T-helper 9 cell (primary cell): ENCODE results near the gene LAMA3.

Experiments
- DNase-seq: peaks from one replicate; pipeline ENCODE4 v3.0.0-alpha.2; 2020

The LAMA3 gene

DNA sequence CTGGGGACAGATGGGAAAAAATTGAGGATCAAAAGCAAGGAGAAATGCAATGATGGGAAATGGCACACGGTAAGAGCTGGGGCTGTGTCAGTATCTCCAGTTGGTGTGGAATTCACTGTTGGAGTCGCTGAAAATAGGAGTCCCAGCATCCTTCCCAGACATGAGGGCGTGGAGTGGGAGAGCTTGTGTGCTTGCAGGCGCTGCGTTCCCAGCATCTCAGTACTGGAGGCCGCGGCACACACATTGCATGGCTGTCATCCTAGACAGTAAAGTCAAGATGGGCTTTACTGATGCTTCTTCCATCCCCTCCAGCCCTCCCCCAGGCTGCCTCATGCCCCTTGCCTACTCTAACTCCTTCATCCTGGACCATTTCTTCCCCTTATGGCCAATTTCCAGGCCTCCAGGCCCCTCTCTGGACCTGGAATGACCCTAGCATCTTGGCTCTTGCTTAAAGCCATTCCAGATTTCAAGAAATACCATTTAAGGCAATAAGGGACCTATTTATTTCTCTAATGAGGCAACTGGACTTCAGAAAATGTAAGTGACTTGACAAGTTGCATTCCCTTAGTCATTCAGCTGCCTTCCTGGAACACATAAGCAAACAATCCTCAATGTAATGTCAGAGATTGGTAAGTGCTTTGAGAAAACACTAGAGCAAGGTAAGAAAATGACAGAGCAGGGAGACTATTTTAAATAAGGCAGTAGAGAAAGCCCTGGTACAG lies 254.8 kb downstream of the LAMA3 start:
- DNase-seq = no peak

DNA sequence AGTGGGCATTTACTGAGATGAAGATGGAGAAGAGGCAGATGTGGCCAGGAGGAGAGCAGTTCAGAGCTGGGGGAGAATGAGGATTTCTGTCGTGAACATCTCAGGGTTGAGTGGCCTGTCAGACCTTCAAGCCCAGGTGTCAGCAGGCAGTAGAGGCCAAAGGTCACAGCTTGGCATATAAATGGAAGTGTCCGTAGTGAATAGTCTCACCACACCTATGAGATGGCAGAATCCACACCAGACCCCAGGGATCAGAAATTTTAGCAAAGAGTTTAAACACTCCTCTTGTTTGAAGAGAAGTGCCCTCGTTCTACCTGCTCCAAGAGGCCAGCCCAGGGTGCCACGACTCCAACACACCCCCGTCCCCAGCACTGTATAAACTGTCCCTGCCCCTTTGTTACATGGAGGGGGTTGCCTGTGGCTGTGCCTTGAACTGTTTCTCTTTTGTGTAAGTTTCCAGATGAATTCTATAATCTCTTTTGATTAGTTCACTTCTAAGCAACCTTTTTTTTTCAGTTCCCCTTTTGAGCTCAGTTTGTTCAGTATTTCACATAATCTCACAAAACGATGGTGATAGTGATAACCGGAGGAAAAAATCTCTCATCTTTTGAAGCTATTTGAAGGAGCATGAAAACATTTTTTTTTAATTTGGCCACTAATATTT lies 256.3 kb downstream of the LAMA3 start:
- no peak for DNase-seq

- DNase-seq = no peak
Observed at GRCh38 chr18:23949863-23950262, 260.6 kb downstream of the LAMA3 start.

- DNase-seq = no peak
Observed at GRCh38 chr18:23950644-23951043, 261.4 kb downstream of the LAMA3 start.

GRCh38 chr18:23951206-23951605 lies 262.0 kb downstream of the LAMA3 start:
- DNase-seq = no peak

DNA sequence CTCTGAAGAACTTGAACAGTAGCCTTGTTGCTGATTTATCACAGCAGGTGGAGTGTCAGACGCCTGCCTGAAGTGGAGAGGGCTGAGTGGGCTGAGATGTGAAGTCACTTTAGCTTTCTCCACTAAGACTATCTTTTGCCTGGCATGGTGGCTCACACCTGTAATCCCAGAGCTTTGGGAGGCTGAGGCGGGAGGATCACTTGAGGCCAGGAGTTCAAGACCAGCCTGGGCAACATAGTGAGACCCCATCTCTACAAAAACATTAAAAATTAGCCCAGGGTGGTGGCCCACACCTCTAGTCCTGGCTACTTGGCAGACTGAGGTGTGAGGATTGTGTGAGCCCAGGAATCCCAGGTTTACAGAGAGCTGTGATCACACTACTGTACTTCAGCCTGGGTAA lies 264.7 kb downstream of the LAMA3 start:
- no peak for DNase-seq

DNA sequence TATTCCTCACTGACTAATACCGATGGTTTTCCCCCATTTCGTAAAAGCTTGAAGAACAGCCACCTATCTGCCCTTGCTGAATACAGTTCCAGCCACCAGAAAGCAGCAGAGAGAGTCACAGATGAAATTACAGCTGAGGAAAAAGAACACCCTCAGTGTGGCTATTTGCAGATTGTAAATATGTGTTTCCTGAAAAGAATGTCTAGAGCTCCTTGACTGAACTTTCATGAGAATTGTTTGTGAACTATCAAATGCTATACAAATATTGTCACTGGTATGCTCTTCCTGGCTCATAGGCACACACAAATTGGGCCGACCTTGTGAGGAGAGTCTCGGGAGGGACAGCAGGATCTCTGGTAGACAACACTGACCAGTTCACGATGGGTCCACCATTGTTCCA lies 267.2 kb downstream of the LAMA3 start:
- no peak for DNase-seq

DNA sequence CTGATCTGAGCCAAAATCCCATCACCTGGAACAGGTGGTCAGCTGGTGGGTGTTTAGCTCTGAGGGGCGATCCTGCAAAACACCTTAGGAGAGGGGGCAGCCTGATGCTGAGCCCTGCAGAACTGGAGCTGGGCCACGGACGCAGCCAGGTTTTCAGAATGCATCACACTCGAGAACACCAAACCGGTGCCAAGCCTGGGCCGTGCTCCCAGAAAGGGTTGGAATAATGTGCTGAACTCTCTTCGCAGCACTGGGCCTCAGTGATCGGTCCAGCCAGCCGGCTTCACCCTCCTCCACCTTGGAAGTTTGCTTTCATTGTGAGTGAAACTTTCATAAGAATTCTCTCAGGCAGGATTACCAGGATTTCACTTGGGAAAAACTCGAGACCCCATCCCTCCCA lies 268.8 kb downstream of the LAMA3 start:
- DNase-seq = no peak

GRCh38 chr18:23963443-23964165 lies 274.4 kb downstream of the LAMA3 start:
- no peak for DNase-seq

GRCh38 chr18:23964282-23965238 lies 275.3 kb downstream of the LAMA3 start:
- DNase-seq = peak; percentile 40

DNA sequence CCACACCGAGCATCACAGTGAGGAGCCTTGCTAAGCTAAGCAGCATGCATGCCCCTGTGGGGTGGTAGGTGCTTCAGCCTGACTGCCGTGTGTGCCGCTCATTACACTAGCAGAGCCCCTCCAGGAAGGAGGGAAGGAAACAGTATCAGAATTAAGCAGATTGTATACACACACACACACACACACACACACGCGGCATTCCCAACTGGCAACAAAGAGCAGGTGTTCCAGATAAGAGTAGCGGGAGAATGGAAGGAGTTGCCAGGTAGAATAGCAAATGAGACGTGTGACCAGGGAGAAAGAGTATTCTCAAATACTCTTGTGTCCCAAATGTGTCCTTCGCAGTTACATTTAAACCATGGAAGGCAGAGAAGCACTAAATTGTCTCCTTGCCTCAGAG lies 277.7 kb downstream of the LAMA3 start:
- DNase-seq = no peak

DNA sequence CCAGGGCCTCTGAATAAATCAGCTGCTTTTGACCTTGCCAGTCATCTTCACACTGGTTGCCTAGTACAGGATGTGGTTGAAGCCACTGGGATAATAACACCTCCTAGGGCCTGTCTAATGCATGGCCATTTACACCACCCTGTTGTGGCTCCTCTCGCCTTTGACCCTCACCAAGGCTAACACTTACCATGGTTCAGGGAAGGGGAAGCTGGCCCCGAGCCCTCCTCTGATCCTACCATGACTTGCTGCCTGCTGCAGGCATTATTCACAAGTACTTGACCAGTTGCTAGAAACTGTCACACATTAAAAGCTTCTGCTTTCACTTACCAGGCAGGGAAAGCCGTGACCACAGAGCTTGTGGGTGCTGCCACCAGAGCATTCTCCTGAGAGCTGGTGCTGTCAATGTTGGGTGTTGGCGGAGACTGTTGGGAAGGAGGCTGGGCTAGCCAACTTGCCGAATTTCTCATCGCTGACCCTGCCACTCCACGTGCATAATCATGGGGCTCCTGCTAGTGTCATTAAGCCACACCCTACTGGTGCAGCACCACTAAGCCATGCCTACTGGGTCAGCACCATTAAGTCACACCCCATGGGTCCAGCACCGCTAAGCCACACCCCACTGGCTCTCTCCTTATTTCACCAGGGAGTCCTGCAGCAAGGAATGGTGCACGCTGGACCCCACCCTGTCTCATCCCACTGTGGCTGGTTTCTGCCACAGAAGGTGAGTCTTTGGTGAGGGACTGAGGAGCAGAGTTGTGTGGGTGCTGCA lies 278.3 kb downstream of the LAMA3 start:
- DNase-seq = no peak

GRCh38 chr18:23968638-23969604 lies 279.7 kb downstream of the LAMA3 start:
- DNase-seq = no peak

- DNase-seq = no peak
Observed at GRCh38 chr18:23969664-23970063, 280.4 kb downstream of the LAMA3 start.

GRCh38 chr18:23970161-23971096 lies 281.2 kb downstream of the LAMA3 start:
- peak; percentile 47 for DNase-seq

DNA sequence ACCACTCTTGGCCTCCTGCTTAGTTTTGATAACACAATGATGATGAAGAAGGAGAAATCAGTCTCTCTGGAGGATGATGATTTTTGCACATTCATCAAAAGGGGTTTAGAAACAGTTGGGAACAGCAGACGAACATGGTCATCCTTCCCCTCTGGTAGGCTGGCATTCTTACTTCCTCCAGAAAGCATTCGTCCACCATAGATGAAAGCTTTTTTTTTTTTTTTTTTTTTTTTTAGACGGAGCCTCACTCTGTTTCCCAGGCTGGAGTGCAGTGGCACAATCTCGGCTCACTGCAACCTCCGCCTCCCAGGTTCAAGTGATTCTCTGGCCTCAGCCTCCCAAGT lies 281.8 kb downstream of the LAMA3 start:
- no peak for DNase-seq

DNA sequence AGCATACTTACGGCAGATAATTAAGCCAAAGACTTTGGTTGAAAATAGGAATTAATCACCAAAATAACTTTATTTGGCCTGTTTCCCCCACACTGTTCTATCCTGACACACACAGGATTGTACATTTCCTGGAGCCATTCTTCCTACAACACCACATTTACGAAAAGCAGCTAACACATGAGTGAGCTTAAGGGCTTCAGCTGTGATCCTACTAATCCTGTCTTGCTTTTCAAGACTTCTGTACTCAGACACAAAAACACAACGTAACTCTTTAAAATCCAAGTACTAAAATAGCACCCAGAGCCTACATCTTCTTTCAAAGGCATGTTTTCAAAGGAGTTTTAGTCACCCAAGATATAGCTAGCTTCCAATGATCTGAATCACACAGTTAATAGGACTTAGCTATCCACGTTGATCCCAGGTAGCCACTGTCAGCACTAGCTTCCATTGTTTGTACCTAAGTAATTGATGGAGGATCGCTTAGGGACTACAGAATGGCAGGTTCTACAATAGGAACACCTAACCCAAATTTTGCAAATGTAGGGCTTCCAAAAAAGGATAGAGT lies 282.5 kb downstream of the LAMA3 start:
- DNase-seq = no peak

GRCh38 chr18:23972453-23972852 lies 283.2 kb downstream of the LAMA3 start:
- DNase-seq = peak; percentile 23

- DNase-seq = no peak
Observed at GRCh38 chr18:23977103-23977502, 287.9 kb downstream of the LAMA3 start.
